ENCODE measurements around the gene DOK5.

GRCh38 chr20:54630582-54630981, 155.2 kb downstream of the DOK5 start:
- TF ChIP-seq CTCF (IDR thresholded peaks at IDR 0.05; ENCODE audit: low read depth, low read length, poor library complexity, severe bottlenecking) (no peak), EZH2phosphoT487 (IDR thresholded peaks at IDR 0.05; ENCODE audit: borderline replicate concordance, low read length) (no peak)

Measured in DOHH2 (cell line).